Stimulated activated CD4-positive, alpha-beta T cell treated with anti-CD3 and anti-CD28 coated beads, Interleukin-12 subunit alpha, Interleukin-12 subunit beta, amount 100 ng/mL, for 48 hours (primary cell): ENCODE results near the gene SERP2.

Source experiments
- DNase-seq, 3 donors: peaks; one replicate each; pipeline ENCODE4 v3.0.0-alpha.2; 2020; ENCODE audit warnings: low read depth in 2 of 3, low spot score in 1 of 3

Gene SERP2

GRCh38 chr13:44432650-44433049, 59.0 kb downstream of the SERP2 start:
- no peak for DNase-seq

GRCh38 chr13:44433863-44434765, 60.5 kb downstream of the SERP2 start:
- DNase-seq, result no peak

GRCh38 chr13:44434766-44435141, 61.1 kb downstream of the SERP2 start:
- DNase-seq, result no peak

GRCh38 chr13:44435142-44435918, 61.7 kb downstream of the SERP2 start:
- DNase-seq, result peak; percentile 78 to 82 (median 82)

GRCh38 chr13:44435919-44436510, 62.4 kb downstream of the SERP2 start:
- no peak for DNase-seq

GRCh38 chr13:44436589-44437337, 63.1 kb downstream of the SERP2 start:
- no peak for DNase-seq

GRCh38 chr13:44437356-44438233, 64.0 kb downstream of the SERP2 start:
- DNase-seq, result no peak

GRCh38 chr13:44438234-44438579, 64.6 kb downstream of the SERP2 start:
- no peak for DNase-seq

GRCh38 chr13:44439452-44440024, 65.9 kb downstream of the SERP2 start:
- DNase-seq, result no peak

GRCh38 chr13:44440046-44440608, 66.5 kb downstream of the SERP2 start:
- no peak for DNase-seq
